Right kidney (tissue), 1 donor: ENCODE results near the gene MYL11.

Experiments
- DNase-seq: peaks from one replicate; pipeline ENCODE4 v3.0.0-alpha.2; 2016

The MYL11 gene

GRCh38 chr16:30418350-30419181 is 44.0 kb downstream of the MYL11 start:
- no peak for DNase-seq

GRCh38 chr16:30421010-30421409 is 46.4 kb downstream of the MYL11 start:
- no peak for DNase-seq
